Measurements from ENCODE around the gene DGKB.

DNA sequence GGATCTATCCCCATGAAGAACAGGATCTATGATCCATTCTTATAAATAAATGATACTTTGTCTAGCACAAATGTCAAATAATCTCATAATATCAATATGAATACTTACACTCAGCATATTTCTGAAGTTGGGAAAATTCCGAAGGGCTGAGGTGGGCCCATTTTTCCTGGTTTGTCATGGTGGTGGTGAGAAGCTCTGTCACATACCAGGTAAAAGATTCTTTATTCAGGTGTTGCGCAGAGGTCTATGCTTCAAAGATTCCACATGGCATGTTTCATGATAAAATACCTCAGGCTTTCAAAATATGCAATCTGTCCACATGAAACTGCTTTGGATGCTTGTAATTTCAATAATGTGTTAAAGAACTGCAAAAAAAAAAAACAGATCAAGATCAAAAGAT lies 61.5 kb downstream of the DGKB start:
- TF ChIP-seq, protein P1, sequence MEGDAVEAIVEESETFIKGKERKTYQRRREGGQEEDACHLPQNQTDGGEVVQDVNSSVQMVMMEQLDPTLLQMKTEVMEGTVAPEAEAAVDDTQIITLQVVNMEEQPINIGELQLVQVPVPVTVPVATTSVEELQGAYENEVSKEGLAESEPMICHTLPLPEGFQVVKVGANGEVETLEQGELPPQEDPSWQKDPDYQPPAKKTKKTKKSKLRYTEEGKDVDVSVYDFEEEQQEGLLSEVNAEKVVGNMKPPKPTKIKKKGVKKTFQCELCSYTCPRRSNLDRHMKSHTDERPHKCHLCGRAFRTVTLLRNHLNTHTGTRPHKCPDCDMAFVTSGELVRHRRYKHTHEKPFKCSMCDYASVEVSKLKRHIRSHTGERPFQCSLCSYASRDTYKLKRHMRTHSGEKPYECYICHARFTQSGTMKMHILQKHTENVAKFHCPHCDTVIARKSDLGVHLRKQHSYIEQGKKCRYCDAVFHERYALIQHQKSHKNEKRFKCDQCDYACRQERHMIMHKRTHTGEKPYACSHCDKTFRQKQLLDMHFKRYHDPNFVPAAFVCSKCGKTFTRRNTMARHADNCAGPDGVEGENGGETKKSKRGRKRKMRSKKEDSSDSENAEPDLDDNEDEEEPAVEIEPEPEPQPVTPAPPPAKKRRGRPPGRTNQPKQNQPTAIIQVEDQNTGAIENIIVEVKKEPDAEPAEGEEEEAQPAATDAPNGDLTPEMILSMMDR (IDR thresholded peaks at IDR 0.05; ENCODE audit: insufficient read depth, low read length): no peak
- TF ChIP-seq POLR2AphosphoS5 (IDR thresholded peaks at IDR 0.05; ENCODE audit: low read depth) (no peak), GABPA (IDR thresholded peaks at IDR 0.05; ENCODE audit: low read depth) (no peak), REST (IDR thresholded peaks at IDR 0.05; ENCODE audit: insufficient replicate concordance, low read depth) (no peak), SPI1 (IDR thresholded peaks at IDR 0.05; ENCODE audit: borderline replicate concordance, low read depth) (no peak)
